K562 (cell line): ENCODE data around the gene TIMM17A. TPM values are rescaled to one million over a fixed set of nuclear protein-coding genes. Genes with fewer than 3 reads are reported as not detected.

Source experiments
- COPS2 ChIP-seq: fragments of 450-650 bp; conservative IDR thresholded peaks from 2 replicates; pipeline ENCODE4 v1.6.1; 2016; ENCODE audit warnings: mild to moderate bottlenecking, moderate library complexity
- NR2F6 ChIP-seq: fragments of 450-650 bp; formaldehyde crosslinking; IDR thresholded peaks from 2 replicates; pipeline ENCODE4 v1.4.0; 2020; ENCODE audit warnings: mild to moderate bottlenecking
- PHF20 ChIP-seq: fragments of 450-650 bp; IDR thresholded peaks from 2 replicates; pipeline ENCODE4 v1.6.1; 2018; ENCODE audit not compliant: partially characterized antibody
- REST ChIP-seq, 2 experiments: fragments of 450-650 bp; formaldehyde crosslinking in 1 of 2; IDR thresholded peaks; 2 replicates each; pipeline versions ENCODE4 v1.4.0 to v1.6.1; 2014 to 2020; ENCODE audit warnings: mild to moderate bottlenecking in 2 of 2, borderline replicate concordance in 1 of 2, low read depth in 1 of 2
- RFX5 ChIP-seq: IDR thresholded peaks from 2 replicates; pipeline ENCODE4 v1.6.1; 2011; ENCODE audit warnings: low read depth, mild to moderate bottlenecking, improper control_type of control experiment, low read length
- TCF3 ChIP-seq: sonication (generic); formaldehyde crosslinking; IDR thresholded peaks from 2 replicates; pipeline ENCODE4 v1.4.0; 2020; ENCODE audit warnings: mild to moderate bottlenecking, missing genetic modification reagents
- TEAD1 ChIP-seq, 2 experiments: fragments of 450-650 bp in 1 of 2; sonication (generic) in 1 of 2; formaldehyde crosslinking; IDR thresholded peaks; 2 replicates each; pipeline versions ENCODE4 v1.4.0 to v1.8.0; 2020 to 2022; ENCODE audit warnings: mild to moderate bottlenecking in 2 of 2, missing genetic modification reagents in 1 of 2
- TEAD2 ChIP-seq: fragments of 450-650 bp; IDR thresholded peaks from 2 replicates; pipeline ENCODE4 v1.6.1; 2016; ENCODE audit warnings: missing genetic modification characterization, control low read depth, missing compliant biosample characterization
- TEAD4 ChIP-seq, 2 experiments: sonication (generic) in 1 of 2; formaldehyde crosslinking in 1 of 2; IDR thresholded peaks; 2 replicates each; pipeline versions ENCODE4 v1.6.1 to v1.8.0; 2012 to 2022; ENCODE audit warnings: borderline replicate concordance in 1 of 2, inconsistent platforms in 1 of 2, low read length in 1 of 2, mild to moderate bottlenecking in 1 of 2, missing genetic modification reagents in 1 of 2
- TSC22D4 ChIP-seq: fragments of 450-650 bp; IDR thresholded peaks from 2 replicates; pipeline ENCODE4 v1.6.1; 2016; ENCODE audit warnings: missing genetic modification characterization, missing biosample characterization, control low read depth
- ZBED1 ChIP-seq: IDR thresholded peaks from 2 replicates; pipeline ENCODE4 v1.6.1; 2014
- polyA plus RNA-seq, 8 experiments: library from polyadenylated mRNA; depleted of rRNA in 4 of 8; stranded (reverse) in 5 of 8; unstranded in 3 of 8; fragments of >200 nt; fragmentation: Nextera tagmentation in 2 of 8; fragmentation: Illumina TruSeq in 1 of 8; extraction: Ambion mirVana in 2 of 8; extraction: Trizol in 1 of 8; gene quantifications; 2 replicates each; pipeline versions ENCODE4 v1.2.1 to v1.2.3, GENCODE V29; 2011 to 2014; ENCODE audit warnings: inconsistent platforms in 1 of 8, missing spikeins in 1 of 8
- total RNA-seq, 7 experiments: library from RNA; depleted of rRNA in 6 of 7; stranded (reverse); fragments of >200 nt in 6 of 7; fragmentation: Illumina TruSeq in 2 of 7; extraction: Trizol in 2 of 7; gene quantifications; 2 replicates each; pipeline versions ENCODE4 v1.2.1 to v1.2.3, GENCODE V29; 2011 to 2021; ENCODE audit warnings: low replicate concordance in 1 of 7
- TF ChIP-seq, protein P1 (sequence below): fragments of 450-650 bp; formaldehyde crosslinking; IDR thresholded peaks from 2 replicates; pipeline ENCODE4 v1.4.0; 2020; ENCODE audit warnings: mild to moderate bottlenecking, moderate library complexity
- TF ChIP-seq, protein P2 (sequence below): fragments of 250-450 bp; sonication (Bioruptor Pico); IDR thresholded peaks from 2 replicates; pipeline ENCODE4 v1.5.0; 2021; ENCODE audit warnings: mild to moderate bottlenecking, borderline replicate concordance
- TF ChIP-seq, protein P3 (sequence below), 2 experiments: fragments of 250-450 bp in 1 of 2; fragments of 450-650 bp in 1 of 2; sonication (Bioruptor Pico) in 1 of 2; IDR thresholded peaks; 2 replicates each; pipeline versions ENCODE4 v1.6.1 to v1.8.0; 2016 to 2021; ENCODE audit warnings: mild to moderate bottlenecking in 2 of 2, moderate library complexity in 2 of 2, missing compliant biosample characterization in 1 of 2, missing genetic modification characterization in 1 of 2

The TIMM17A gene
- total and polyA plus RNA-seq, 9 of the 15 experiments (the other 6 are each of a cell fraction or from before 2014, with no cell fraction given) = 116 to 744 (median 180) TPM

GRCh38 chr1:202005958-202006357, 50.7 kb downstream of the TIMM17A start (continued):
- TF ChIP-seq REST (IDR thresholded peaks at IDR 0.05; ENCODE audit: borderline replicate concordance) = peak; percentile 36; the same call in 1 of the 2 replicates
- no peak for TF ChIP-seq REST (CRISPR knock-in tag; IDR thresholded peaks at IDR 0.05; ENCODE audit: low read depth)
- TF ChIP-seq, protein P1, sequence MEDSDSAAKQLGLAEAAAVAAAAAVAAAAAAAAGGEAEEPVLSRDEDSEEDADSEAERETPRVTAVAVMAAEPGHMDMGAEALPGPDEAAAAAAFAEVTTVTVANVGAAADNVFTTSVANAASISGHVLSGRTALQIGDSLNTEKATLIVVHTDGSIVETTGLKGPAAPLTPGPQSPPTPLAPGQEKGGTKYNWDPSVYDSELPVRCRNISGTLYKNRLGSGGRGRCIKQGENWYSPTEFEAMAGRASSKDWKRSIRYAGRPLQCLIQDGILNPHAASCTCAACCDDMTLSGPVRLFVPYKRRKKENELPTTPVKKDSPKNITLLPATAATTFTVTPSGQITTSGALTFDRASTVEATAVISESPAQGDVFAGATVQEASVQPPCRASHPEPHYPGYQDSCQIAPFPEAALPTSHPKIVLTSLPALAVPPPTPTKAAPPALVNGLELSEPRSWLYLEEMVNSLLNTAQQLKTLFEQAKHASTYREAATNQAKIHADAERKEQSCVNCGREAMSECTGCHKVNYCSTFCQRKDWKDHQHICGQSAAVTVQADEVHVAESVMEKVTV (CRISPR knock-in tag) = 0 out of 2 replicates have a peak, but pooled peaks have one; percentile 8
- no peak for TF ChIP-seq RFX5
- TF ChIP-seq TEAD1 (CRISPR knock-in tag; IDR thresholded peaks at IDR 0.05) = peak; percentile 88 to 96
- TF ChIP-seq, protein P2, sequence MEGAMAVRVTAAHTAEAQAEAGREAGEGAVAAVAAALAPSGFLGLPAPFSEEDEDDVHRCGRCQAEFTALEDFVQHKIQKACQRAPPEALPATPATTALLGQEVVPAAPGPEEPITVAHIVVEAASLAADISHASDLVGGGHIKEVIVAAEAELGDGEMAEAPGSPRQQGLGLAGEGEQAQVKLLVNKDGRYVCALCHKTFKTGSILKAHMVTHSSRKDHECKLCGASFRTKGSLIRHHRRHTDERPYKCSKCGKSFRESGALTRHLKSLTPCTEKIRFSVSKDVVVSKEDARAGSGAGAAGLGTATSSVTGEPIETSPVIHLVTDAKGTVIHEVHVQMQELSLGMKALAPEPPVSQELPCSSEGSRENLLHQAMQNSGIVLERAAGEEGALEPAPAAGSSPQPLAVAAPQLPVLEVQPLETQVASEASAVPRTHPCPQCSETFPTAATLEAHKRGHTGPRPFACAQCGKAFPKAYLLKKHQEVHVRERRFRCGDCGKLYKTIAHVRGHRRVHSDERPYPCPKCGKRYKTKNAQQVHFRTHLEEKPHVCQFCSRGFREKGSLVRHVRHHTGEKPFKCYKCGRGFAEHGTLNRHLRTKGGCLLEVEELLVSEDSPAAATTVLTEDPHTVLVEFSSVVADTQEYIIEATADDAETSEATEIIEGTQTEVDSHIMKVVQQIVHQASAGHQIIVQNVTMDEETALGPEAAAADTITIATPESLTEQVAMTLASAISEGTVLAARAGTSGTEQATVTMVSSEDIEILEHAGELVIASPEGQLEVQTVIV (CRISPR knock-in tag) = no peak
- TF ChIP-seq PHF20 = no peak
- TF ChIP-seq TEAD2 (tag) = peak; percentile 85; the same call in 1 of the 2 replicates
- TF ChIP-seq, protein P3, sequence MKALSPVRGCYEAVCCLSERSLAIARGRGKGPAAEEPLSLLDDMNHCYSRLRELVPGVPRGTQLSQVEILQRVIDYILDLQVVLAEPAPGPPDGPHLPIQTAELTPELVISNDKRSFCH (CRISPR knock-in tag; IDR thresholded peaks at IDR 0.05) = no peak
- TF ChIP-seq, protein P3 (tag; IDR thresholded peaks at IDR 0.05) = 0 out of 2 replicates have a peak, but pooled peaks have one; percentile 37
- no peak for TF ChIP-seq ZBED1
- TF ChIP-seq NR2F6 (CRISPR knock-in tag) = no peak
- no peak for TF ChIP-seq TCF3 (CRISPR knock-in tag)
- TF ChIP-seq TSC22D4 = no peak
- peak; percentile 64; the same call in 1 of the 2 replicates for TF ChIP-seq TEAD4 (IDR thresholded peaks at IDR 0.05; ENCODE audit: low read length)
- TF ChIP-seq TEAD4 (CRISPR knock-in tag; IDR thresholded peaks at IDR 0.05; ENCODE audit: borderline replicate concordance) = no peak
- no peak for TF ChIP-seq COPS2
